ENCODE results near the gene CMSS1.

CMSS1 gene

DNA sequence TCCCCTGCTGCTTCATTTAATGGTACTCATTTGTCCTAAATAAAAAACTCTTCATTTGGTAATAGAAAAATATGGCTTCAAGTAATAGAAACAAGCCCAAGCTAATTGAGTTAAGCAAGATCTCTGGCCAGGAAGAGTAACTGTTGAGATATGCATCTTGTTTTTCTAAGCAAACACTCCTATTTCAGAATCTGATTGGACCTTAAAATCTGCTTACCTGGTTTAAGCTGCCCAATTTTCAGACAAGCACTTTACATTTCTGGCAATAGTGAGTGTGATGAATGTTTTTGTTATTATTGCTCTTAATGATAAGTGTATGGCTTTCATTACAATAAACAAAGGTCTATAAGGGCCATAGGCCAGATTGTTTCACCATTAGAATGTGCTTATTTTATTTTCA, 86.2 kb downstream of the CMSS1 start:
- TF ChIP-seq, protein P1, sequence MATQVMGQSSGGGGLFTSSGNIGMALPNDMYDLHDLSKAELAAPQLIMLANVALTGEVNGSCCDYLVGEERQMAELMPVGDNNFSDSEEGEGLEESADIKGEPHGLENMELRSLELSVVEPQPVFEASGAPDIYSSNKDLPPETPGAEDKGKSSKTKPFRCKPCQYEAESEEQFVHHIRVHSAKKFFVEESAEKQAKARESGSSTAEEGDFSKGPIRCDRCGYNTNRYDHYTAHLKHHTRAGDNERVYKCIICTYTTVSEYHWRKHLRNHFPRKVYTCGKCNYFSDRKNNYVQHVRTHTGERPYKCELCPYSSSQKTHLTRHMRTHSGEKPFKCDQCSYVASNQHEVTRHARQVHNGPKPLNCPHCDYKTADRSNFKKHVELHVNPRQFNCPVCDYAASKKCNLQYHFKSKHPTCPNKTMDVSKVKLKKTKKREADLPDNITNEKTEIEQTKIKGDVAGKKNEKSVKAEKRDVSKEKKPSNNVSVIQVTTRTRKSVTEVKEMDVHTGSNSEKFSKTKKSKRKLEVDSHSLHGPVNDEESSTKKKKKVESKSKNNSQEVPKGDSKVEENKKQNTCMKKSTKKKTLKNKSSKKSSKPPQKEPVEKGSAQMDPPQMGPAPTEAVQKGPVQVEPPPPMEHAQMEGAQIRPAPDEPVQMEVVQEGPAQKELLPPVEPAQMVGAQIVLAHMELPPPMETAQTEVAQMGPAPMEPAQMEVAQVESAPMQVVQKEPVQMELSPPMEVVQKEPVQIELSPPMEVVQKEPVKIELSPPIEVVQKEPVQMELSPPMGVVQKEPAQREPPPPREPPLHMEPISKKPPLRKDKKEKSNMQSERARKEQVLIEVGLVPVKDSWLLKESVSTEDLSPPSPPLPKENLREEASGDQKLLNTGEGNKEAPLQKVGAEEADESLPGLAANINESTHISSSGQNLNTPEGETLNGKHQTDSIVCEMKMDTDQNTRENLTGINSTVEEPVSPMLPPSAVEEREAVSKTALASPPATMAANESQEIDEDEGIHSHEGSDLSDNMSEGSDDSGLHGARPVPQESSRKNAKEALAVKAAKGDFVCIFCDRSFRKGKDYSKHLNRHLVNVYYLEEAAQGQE (IDR thresholded peaks at IDR 0.05; ENCODE audit: insufficient read depth in 1 of 2, low read depth in 2 of 2, low read length in 2 of 2) = no peak
- no peak for TF ChIP-seq FOXP2 (optimal IDR thresholded peaks at IDR 0.05; ENCODE audit: borderline replicate concordance, extremely low read depth, extremely low read length, insufficient read depth)
- no peak for TF ChIP-seq POLR2AphosphoS5 (IDR thresholded peaks at IDR 0.05; ENCODE audit: low read depth, low read length)
- no peak for TF ChIP-seq SIN3A (IDR thresholded peaks at IDR 0.05; ENCODE audit: borderline replicate concordance, insufficient read depth, low read length)
- no peak for TF ChIP-seq TAF1 (IDR thresholded peaks at IDR 0.05; ENCODE audit: borderline replicate concordance, insufficient read depth, low read length)

DNA sequence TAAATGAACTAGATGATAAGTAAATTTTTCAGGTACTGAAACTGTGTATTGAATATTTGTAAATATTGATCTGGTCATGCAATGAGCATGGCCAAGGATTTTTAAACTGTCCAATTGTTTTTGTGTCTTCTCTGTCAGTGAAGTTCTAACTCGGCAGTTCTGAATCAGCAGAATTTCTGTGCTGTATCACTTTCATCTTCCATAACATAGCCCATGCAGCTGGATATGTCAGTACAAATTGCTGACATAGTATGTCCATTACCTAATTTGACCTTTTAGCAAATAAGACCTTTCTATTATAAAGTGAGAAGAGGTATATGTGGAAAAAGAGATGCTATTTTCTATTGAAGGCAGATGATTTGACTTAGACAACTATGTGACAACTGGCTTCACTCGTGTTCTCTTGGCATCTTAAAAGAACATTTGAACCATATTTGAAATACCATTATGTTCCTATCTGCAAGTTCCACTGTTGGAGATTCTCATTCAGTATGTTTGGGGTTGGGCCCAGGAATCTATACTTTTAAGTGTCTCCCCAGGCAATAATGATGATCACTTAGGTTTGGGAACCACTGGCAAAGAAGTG, 90.4 kb downstream of the CMSS1 start:
- TF ChIP-seq, protein P1 (IDR thresholded peaks at IDR 0.05; ENCODE audit: insufficient read depth in 1 of 2, low read depth in 2 of 2, low read length in 2 of 2) = no peak
- TF ChIP-seq FOXP2 (optimal IDR thresholded peaks at IDR 0.05; ENCODE audit: borderline replicate concordance, extremely low read depth, extremely low read length, insufficient read depth) (no peak), SIN3A (IDR thresholded peaks at IDR 0.05; ENCODE audit: borderline replicate concordance, insufficient read depth, low read length) (no peak), TAF1 (IDR thresholded peaks at IDR 0.05; ENCODE audit: borderline replicate concordance, insufficient read depth, low read length) (no peak), POLR2AphosphoS5 (IDR thresholded peaks at IDR 0.05; ENCODE audit: low read depth, low read length) (no peak)

DNA sequence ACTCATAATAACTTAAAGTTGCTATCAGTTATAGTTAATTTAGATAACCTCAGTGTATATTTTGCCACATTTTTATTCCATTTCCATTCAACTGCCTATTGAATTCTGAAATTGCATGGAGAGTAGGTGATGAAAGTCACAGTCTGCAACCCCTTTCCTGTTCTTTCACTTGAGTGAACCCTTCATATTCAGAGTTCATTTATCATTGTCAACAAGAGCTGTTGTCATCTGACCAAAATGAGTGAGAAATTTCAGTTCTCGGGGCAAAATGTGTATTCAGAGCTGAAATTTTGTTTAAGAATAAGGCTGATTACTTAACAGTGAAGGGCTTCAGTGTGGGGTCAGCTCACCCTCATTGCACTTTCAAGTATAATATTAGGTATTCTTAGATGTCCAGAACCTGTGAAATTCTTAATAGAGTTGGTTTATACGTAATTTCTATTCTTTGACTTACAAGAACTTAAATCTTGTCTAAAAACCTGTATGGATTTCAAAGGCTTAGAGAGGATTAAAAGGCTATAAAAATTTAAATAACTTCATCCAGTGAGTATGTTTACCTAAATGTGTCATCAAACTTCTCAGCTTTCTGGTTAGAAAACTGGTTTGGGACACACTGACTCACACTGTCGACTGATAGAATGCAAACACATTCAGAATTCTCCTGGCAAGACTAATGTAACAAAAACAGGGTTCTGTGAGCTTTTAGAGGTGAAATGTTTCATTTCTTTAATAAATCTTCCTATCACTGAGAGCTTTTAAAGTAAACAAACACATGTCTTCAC, 92.2 kb downstream of the CMSS1 start:
- TF ChIP-seq TAF1 (IDR thresholded peaks at IDR 0.05; ENCODE audit: borderline replicate concordance, insufficient read depth, low read length) = no peak
- TF ChIP-seq FOXP2 (optimal IDR thresholded peaks at IDR 0.05; ENCODE audit: borderline replicate concordance, extremely low read depth, extremely low read length, insufficient read depth) = no peak
- TF ChIP-seq POLR2AphosphoS5 (IDR thresholded peaks at IDR 0.05; ENCODE audit: low read depth, low read length) = no peak
- TF ChIP-seq, protein P1 (IDR thresholded peaks at IDR 0.05; ENCODE audit: insufficient read depth in 1 of 2, low read depth in 2 of 2, low read length in 2 of 2) = no peak
- no peak for TF ChIP-seq SIN3A (IDR thresholded peaks at IDR 0.05; ENCODE audit: borderline replicate concordance, insufficient read depth, low read length)

DNA sequence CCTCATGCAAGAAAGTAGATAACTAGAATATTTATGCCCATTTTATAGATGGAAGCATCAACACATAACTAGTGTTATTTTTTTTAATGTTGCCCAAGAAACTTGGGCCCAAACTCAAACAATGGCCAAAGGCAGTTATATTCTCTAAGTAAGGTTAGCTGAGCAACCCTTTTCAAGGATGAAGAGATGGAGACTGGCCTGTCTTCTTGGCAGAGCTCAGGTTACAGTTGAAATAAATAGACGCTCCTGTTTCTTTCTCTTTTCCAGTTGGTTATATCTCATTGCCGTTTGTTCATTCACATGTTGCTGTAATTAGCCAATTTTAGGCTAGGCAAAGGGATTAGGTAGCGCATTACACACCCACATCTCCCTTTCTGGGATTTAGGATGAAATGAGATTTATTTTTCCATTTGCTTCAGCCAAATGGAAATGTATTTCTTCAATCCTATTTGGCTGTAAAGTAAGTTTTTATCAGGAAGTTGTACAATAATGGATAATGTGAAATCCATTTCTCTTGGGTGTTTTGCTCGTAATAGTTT, 93.2 kb downstream of the CMSS1 start:
- TF ChIP-seq POLR2AphosphoS5 (IDR thresholded peaks at IDR 0.05; ENCODE audit: low read depth, low read length) (no peak), SIN3A (IDR thresholded peaks at IDR 0.05; ENCODE audit: borderline replicate concordance, insufficient read depth, low read length) (no peak), TAF1 (IDR thresholded peaks at IDR 0.05; ENCODE audit: borderline replicate concordance, insufficient read depth, low read length) (no peak), FOXP2 (optimal IDR thresholded peaks at IDR 0.05; ENCODE audit: borderline replicate concordance, extremely low read depth, extremely low read length, insufficient read depth) (no peak)
- TF ChIP-seq, protein P1 (IDR thresholded peaks at IDR 0.05; ENCODE audit: insufficient read depth in 1 of 2, low read depth in 2 of 2, low read length in 2 of 2) = no peak
